Measurements from ENCODE around the gene NPPC.
"Not testable (repeated sequence)": the region's sequence is repeated elsewhere in the genome, so short reads cannot be mapped to it uniquely, and the experiment has no call there.

The NPPC gene

GRCh38 chr2:231920366-231920765 is 5.8 kb downstream of the NPPC start:
- DNase-seq (ENCODE audit: low read depth, low spot score), result no peak

GRCh38 chr2:231919341-231920035 is 6.7 kb downstream of the NPPC start:
- no peak for DNase-seq (ENCODE audit: low read depth, low spot score)

GRCh38 chr2:231918501-231919330 is 7.5 kb downstream of the NPPC start:
- no peak for DNase-seq (ENCODE audit: low read depth, low spot score)

- DNase-seq (ENCODE audit: low read depth, low spot score), result no peak
These were observed 8.7 kb downstream of the NPPC start for GRCh38 chr2:231917280-231918066.

GRCh38 chr2:231914077-231914690 is 12.0 kb downstream of the NPPC start:
- DNase-seq (ENCODE audit: low read depth, low spot score), result no peak

- DNase-seq (ENCODE audit: low read depth, low spot score), result no peak
These were observed 14.8 kb downstream of the NPPC start for GRCh38 chr2:231911381-231911780.

GRCh38 chr2:231910771-231911170 is 15.4 kb downstream of the NPPC start:
- DNase-seq (ENCODE audit: low read depth, low spot score), result no peak

GRCh38 chr2:231910161-231910560 is 16.0 kb downstream of the NPPC start:
- DNase-seq (ENCODE audit: low read depth, low spot score), result not testable (repeated sequence)

- no peak for DNase-seq (ENCODE audit: low read depth, low spot score)
These were observed 16.6 kb downstream of the NPPC start for GRCh38 chr2:231909631-231910030.

GRCh38 chr2:231908584-231908983 is 17.6 kb downstream of the NPPC start:
- no peak for DNase-seq (ENCODE audit: low read depth, low spot score)

GRCh38 chr2:231907765-231908164 is 18.4 kb downstream of the NPPC start:
- no peak for DNase-seq (ENCODE audit: low read depth, low spot score)

- no peak for DNase-seq (ENCODE audit: low read depth, low spot score)
These were observed 21.2 kb downstream of the NPPC start for GRCh38 chr2:231905026-231905425.

GRCh38 chr2:231904161-231904611 is 22.0 kb downstream of the NPPC start:
- DNase-seq (ENCODE audit: low read depth, low spot score), result no peak

- no peak for DNase-seq (ENCODE audit: low read depth, low spot score)
These were observed 23.6 kb downstream of the NPPC start for GRCh38 chr2:231902598-231902997.

GRCh38 chr2:231900972-231901371 is 25.2 kb downstream of the NPPC start:
- DNase-seq (ENCODE audit: low read depth, low spot score), result no peak

- DNase-seq (ENCODE audit: low read depth, low spot score), result no peak
These were observed 25.7 kb downstream of the NPPC start for GRCh38 chr2:231900486-231900942.

- no peak for DNase-seq (ENCODE audit: low read depth, low spot score)
These were observed 31.4 kb downstream of the NPPC start for GRCh38 chr2:231894566-231895380.

- DNase-seq (ENCODE audit: low read depth, low spot score), result no peak
These were observed 34.7 kb downstream of the NPPC start for GRCh38 chr2:231891514-231891905.

GRCh38 chr2:231890896-231891513 is 35.2 kb downstream of the NPPC start:
- no peak for DNase-seq (ENCODE audit: low read depth, low spot score)

- no peak for DNase-seq (ENCODE audit: low read depth, low spot score)
These were observed 38.4 kb downstream of the NPPC start for GRCh38 chr2:231887756-231888155.
